Measurements from ENCODE around the gene H6PD. TPM values are rescaled to one million over a fixed set of nuclear protein-coding genes. Genes with fewer than 3 reads are reported as not detected.

The H6PD gene
- total RNA-seq, 1 donor from 2014 or later: 14.0 TPM

GRCh38 chr1:9315411-9316079 lies 81.0 kb downstream of the H6PD start:
- DNase-seq (ENCODE audit: low read depth in 2 of 2): peak; percentile 18 to 41

GRCh38 chr1:9316080-9316444 lies 81.5 kb downstream of the H6PD start:
- DNase-seq (ENCODE audit: low read depth in 2 of 2): no peak

GRCh38 chr1:9316512-9316911 lies 81.9 kb downstream of the H6PD start:
- no peak for DNase-seq (ENCODE audit: low read depth in 2 of 2)

- no peak for DNase-seq (ENCODE audit: low read depth in 2 of 2)
Measured at GRCh38 chr1:9317072-9317471, 82.5 kb downstream of the H6PD start.

- peak; percentile 88 to 94 for DNase-seq (ENCODE audit: low read depth in 2 of 2)
Measured at GRCh38 chr1:9317591-9318417, 83.2 kb downstream of the H6PD start.

- DNase-seq (ENCODE audit: low read depth in 2 of 2): no peak
Measured at GRCh38 chr1:9319208-9319788, 84.7 kb downstream of the H6PD start.

GRCh38 chr1:9319789-9320519 lies 85.4 kb downstream of the H6PD start:
- no peak for DNase-seq (ENCODE audit: low read depth in 2 of 2)

Other genes with a start within 250 kb of the H6PD start
- 0.13 and 0.39 TPM in 2 replicates for gene SLC2A7, start 208.4 kb upstream of the H6PD start, total RNA-seq
- 0.13 and 0.25 TPM in 2 replicates for gene SLC2A5, start 165.1 kb upstream of the H6PD start, total RNA-seq
- 3.9 and 5.1 TPM in 2 replicates for gene GPR157, start 105.7 kb upstream of the H6PD start, total RNA-seq
- gene SPSB1, start 58.1 kb downstream of the H6PD start, total RNA-seq: 26.4 and 68.9 TPM in 2 replicates